Measurements from ENCODE around the gene P4HA2. TPM values are rescaled to one million over a fixed set of nuclear protein-coding genes. Genes with fewer than 3 reads are reported as not detected.

The P4HA2 gene
- total RNA-seq, 4 donors from 2014 or later, result 32.8 to 48.7 (median 37.6) TPM

- WGBS, 2 donors (ENCODE audit: low coverage in 1 of 2), result no CpG with 5 or more reads among the region's 1 CpG
- no peaks in the 10 kb centered on the region for H3K36me3 ChIP-seq
- TF ChIP-seq POLR2A (IDR thresholded peaks at IDR 0.05) (no peak), EP300 (IDR thresholded peaks at IDR 0.05) (no peak), POLR2AphosphoS5 (IDR thresholded peaks at IDR 0.05) (no peak)
- TF ChIP-seq, protein P1, sequence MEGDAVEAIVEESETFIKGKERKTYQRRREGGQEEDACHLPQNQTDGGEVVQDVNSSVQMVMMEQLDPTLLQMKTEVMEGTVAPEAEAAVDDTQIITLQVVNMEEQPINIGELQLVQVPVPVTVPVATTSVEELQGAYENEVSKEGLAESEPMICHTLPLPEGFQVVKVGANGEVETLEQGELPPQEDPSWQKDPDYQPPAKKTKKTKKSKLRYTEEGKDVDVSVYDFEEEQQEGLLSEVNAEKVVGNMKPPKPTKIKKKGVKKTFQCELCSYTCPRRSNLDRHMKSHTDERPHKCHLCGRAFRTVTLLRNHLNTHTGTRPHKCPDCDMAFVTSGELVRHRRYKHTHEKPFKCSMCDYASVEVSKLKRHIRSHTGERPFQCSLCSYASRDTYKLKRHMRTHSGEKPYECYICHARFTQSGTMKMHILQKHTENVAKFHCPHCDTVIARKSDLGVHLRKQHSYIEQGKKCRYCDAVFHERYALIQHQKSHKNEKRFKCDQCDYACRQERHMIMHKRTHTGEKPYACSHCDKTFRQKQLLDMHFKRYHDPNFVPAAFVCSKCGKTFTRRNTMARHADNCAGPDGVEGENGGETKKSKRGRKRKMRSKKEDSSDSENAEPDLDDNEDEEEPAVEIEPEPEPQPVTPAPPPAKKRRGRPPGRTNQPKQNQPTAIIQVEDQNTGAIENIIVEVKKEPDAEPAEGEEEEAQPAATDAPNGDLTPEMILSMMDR (IDR thresholded peaks at IDR 0.05), result no peak
- no peak overlapping the region for H3K4me3 ChIP-seq
- ATAC-seq, result no peak
- no peaks in the 10 kb centered on the region for H3K27me3 ChIP-seq
- peaks cover 0 to 8% (median 0%) of the 10 kb centered on the region in 3 donors for H3K9me3 ChIP-seq
- H3K27ac ChIP-seq, result no peak overlapping the region
- H3K4me1 ChIP-seq, result no peaks in the 10 kb centered on the region
Measured at GRCh38 chr5:132238901-132239500, 11.3 kb upstream of the P4HA2 start.

DNA sequence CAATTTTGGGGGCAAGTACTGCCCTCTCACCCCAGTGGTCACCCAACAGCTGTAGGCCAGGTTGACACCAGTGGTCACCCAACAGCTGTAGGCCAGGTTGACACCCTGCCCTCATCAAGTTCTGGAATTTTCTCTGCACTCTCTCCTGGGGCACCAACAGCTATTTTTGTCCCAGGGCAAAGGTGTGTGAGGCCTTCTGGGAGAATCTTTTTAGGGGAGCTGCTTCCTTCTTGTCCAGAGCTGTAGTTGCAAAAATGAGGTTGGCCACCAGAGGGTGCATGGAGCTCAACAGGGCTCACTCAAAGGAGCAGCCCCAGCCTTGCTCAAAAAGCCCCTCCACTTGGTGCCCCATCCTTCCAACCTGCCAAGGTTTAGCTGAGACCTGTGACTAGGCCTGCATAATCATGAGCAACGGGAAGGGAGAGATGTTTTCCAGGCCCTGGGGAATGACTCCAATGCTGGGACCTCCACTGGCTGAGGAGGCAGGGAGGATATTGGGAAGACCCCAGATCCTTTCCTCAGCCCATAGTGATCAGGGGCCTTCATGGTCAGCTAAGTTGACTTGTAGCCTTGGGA lies 10.6 kb upstream of the P4HA2 start:
- no peak overlapping the region for H3K27ac ChIP-seq

GRCh38 chr5:132237670-132238069 lies 10.0 kb upstream of the P4HA2 start:
- Histone ChIP-seq H3K4me3 (no peak overlapping the region), H3K9me3 (no peaks in the 10 kb centered on the region), H3K36me3 (no peaks in the 10 kb centered on the region), H3K27me3 (no peaks in the 10 kb centered on the region), H3K4me1 (no peaks in the 10 kb centered on the region), H3K27ac (no peak overlapping the region)
- no peak for TF ChIP-seq EP300 (IDR thresholded peaks at IDR 0.05)
- no peak for TF ChIP-seq POLR2A (IDR thresholded peaks at IDR 0.05)
- TF ChIP-seq POLR2AphosphoS5 (IDR thresholded peaks at IDR 0.05), result no peak
- TF ChIP-seq, protein P1 (IDR thresholded peaks at IDR 0.05), result no peak
- 80 to 95% methylated on average over 1 to 4 of the region's 4 CpGs for WGBS, 2 donors (ENCODE audit: low coverage in 1 of 2)
- ATAC-seq, result no peak

More for the DNA sequence above, 10.6 kb upstream of the P4HA2 start:
- Histone ChIP-seq H3K27me3 (no peaks in the 10 kb centered on the region), H3K4me3 (no peak overlapping the region), H3K4me1 (no peaks in the 10 kb centered on the region), H3K36me3 (no peaks in the 10 kb centered on the region), H3K9me3 (peaks cover 0 to under 1% (median 0%) of the 10 kb centered on the region in 3 donors)
- TF ChIP-seq, protein P1 (IDR thresholded peaks at IDR 0.05), result peak; percentile 74 to 90 (median 85)
- no peak for TF ChIP-seq EP300 (IDR thresholded peaks at IDR 0.05)
- WGBS, 2 donors (ENCODE audit: low coverage in 1 of 2), result 40% methylated on average over 1 of the region's 1 CpG; no CpG with 5 or more reads in 1 of the 2 donors
- peak; percentile 75 for ATAC-seq

- no peak overlapping the region for H3K4me3 ChIP-seq
- no peak for ATAC-seq
- H3K9me3 ChIP-seq, result no peaks in the 10 kb centered on the region
- H3K27me3 ChIP-seq, result no peaks in the 10 kb centered on the region
- no peaks in the 10 kb centered on the region for H3K36me3 ChIP-seq
- H3K4me1 ChIP-seq, result no peaks in the 10 kb centered on the region
- TF ChIP-seq, protein P1 (IDR thresholded peaks at IDR 0.05), result no peak
- TF ChIP-seq POLR2AphosphoS5 (IDR thresholded peaks at IDR 0.05) (no peak), EP300 (IDR thresholded peaks at IDR 0.05) (no peak), POLR2A (IDR thresholded peaks at IDR 0.05) (no peak)
- WGBS, 2 donors (ENCODE audit: low coverage in 1 of 2), result 80% methylated on average over 1 of the region's 1 CpG; no CpG with 5 or more reads in 1 of the 2 donors
- H3K27ac ChIP-seq, result no peak overlapping the region
Measured at GRCh38 chr5:132237141-132237540, 9.5 kb upstream of the P4HA2 start.

DNA sequence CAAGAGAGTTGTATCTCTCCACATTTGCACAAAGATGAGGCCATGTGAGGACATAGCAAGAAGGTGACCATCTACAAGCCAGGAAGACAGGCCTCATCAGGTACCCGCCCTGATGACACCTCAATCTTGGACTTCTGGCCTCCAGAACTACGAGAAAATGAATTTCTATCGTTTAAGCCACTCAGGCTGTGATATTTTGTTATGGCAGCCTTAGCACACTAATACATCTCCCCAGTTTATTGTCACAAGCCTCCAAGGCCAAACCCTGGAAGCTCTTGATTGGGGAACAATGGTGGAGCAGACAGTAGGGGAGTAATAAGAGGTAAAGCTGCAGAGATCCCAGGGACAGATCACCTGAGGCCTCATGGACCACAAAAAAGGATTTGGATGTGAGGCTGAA lies 7.7 kb upstream of the P4HA2 start:
- TF ChIP-seq POLR2AphosphoS5 (IDR thresholded peaks at IDR 0.05), result no peak
- no peak for ATAC-seq
- 80% methylated on average over 1 of the region's 3 CpGs; no CpG with 5 or more reads in 1 of the 2 donors for WGBS, 2 donors (ENCODE audit: low coverage in 1 of 2)
- Histone ChIP-seq H3K27me3 (no peaks in the 10 kb centered on the region), H3K4me1 (no peaks in the 10 kb centered on the region), H3K27ac (no peak overlapping the region), H3K36me3 (no peaks in the 10 kb centered on the region), H3K9me3 (no peaks in the 10 kb centered on the region), H3K4me3 (no peak overlapping the region)
